Neural crest cell (in vitro differentiated cells): ENCODE results near the gene PIAS1. TPM values are rescaled to one million over a fixed set of nuclear protein-coding genes. Genes with fewer than 3 reads are reported as not detected.

ENCODE experiments used
- DNase-seq: peaks from one replicate; pipeline ENCODE4 v3.0.0; 2021; ENCODE audit warnings: low read depth, mixed read lengths, low spot score
- H3K27ac Mint-ChIP-seq: one replicate; pipeline ENCODE4 v1.8.0; 2021; ENCODE audit warnings: mild to moderate bottlenecking, mixed read lengths; ENCODE audit not compliant: unreplicated experiment
- H3K27me3 Mint-ChIP-seq: 2 replicates; pipeline ENCODE4 v1.8.0; 2021; ENCODE audit warnings: low read depth, mild to moderate bottlenecking, mixed read lengths
- H3K36me3 Mint-ChIP-seq: 2 replicates; pipeline ENCODE4 v1.8.0; 2021; ENCODE audit warnings: low read depth, mild to moderate bottlenecking, mixed read lengths
- H3K4me1 Mint-ChIP-seq: 2 replicates; pipeline ENCODE4 v1.8.0; 2021; ENCODE audit warnings: mixed read lengths
- H3K4me3 Mint-ChIP-seq: one replicate; pipeline ENCODE4 v1.8.0; 2021; ENCODE audit warnings: mild to moderate bottlenecking, mixed read lengths
- H3K9me3 Mint-ChIP-seq: 2 replicates; pipeline ENCODE4 v1.8.0; 2021; ENCODE audit warnings: mixed read lengths
- total RNA-seq: library from RNA; stranded (reverse); gene quantifications from 2 replicates; pipeline ENCODE4 v1.2.1, GENCODE V29; 2021
- TF ChIP-seq, protein P1 (sequence below): fragments of 200-600 bp; sonication (generic); conservative IDR thresholded peaks from 2 replicates; pipeline ENCODE4 v1.5.0; 2021; ENCODE audit warnings: antibody characterized with exemption, mild to moderate bottlenecking

PIAS1 gene
- total RNA-seq, 1 donor from 2014 or later, result 41.3 TPM

DNA sequence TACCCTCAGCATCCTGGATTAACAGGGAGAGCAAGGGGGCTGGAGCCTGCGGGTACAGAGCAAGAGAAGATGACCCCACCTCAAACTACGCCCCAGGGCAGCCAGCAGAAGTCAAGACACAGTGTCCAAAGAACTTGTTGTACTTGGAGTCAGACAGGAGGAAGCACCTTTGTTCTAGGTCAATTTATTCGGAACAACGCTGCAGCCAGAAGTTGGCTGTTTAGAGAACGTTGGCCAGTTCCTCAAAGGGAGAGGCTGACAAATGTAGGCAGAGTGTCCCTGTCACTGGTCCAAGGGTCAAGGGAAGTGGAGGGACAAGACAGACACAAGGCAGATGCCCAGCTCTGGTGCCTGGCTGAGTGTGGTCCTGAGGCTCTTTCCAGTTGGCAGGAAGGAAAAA, 32.1 kb upstream of the PIAS1 start:
- TF ChIP-seq, protein P1, sequence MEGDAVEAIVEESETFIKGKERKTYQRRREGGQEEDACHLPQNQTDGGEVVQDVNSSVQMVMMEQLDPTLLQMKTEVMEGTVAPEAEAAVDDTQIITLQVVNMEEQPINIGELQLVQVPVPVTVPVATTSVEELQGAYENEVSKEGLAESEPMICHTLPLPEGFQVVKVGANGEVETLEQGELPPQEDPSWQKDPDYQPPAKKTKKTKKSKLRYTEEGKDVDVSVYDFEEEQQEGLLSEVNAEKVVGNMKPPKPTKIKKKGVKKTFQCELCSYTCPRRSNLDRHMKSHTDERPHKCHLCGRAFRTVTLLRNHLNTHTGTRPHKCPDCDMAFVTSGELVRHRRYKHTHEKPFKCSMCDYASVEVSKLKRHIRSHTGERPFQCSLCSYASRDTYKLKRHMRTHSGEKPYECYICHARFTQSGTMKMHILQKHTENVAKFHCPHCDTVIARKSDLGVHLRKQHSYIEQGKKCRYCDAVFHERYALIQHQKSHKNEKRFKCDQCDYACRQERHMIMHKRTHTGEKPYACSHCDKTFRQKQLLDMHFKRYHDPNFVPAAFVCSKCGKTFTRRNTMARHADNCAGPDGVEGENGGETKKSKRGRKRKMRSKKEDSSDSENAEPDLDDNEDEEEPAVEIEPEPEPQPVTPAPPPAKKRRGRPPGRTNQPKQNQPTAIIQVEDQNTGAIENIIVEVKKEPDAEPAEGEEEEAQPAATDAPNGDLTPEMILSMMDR, result no peak
- Mint-ChIP-seq H3K27me3 (no peaks in the 10 kb centered on the region), H3K9me3 (no peaks in the 10 kb centered on the region), H3K36me3 (no peaks in the 10 kb centered on the region), H3K27ac (peak overlapping the region; percentile 62), H3K4me1 (no peaks in the 10 kb centered on the region), H3K4me3 (no peak overlapping the region)
- no peak for DNase-seq

DNA sequence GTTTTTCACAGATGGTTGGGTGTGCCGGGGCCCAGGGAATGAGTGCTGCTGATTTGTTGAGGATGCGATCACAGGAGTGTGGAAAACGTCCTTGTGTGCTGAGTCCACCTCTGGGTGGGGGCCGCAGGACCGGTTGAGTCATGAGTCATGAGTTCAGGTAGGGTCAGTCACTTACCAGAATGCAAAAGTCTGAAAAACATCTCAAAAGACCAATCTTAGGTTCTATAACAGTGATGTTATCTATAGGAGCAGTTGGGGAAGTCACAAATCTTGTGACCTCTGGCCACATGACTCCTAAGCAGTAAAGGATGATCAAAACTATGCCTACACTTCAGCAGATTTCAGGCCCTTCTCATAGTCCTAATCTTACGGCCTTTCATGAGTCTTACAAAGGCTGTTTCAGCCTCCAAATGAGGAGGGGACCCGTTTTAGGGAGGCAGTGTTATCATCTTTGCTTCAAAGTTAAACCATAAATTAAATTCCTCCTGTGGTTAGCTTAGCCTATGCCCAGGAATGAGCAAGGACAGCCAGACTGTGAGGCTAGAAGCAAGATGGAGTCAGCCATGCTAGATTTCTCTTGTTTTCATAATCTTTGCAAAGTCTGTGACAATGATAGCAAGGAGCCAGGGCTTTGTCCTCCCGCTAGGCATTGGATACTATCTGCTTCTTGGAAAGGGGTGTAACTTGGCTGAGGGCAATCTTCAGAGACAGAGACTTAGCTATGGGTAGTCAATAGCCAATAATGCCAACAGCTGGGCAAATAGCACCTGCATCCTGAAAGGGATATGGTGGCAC, 30.6 kb upstream of the PIAS1 start:
- Mint-ChIP-seq H3K27ac (no peak overlapping the region), H3K27me3 (no peaks in the 10 kb centered on the region), H3K9me3 (no peaks in the 10 kb centered on the region), H3K36me3 (no peaks in the 10 kb centered on the region), H3K4me3 (no peak overlapping the region), H3K4me1 (no peaks in the 10 kb centered on the region)
- no peak for DNase-seq
- TF ChIP-seq, protein P1, result no peak

DNA sequence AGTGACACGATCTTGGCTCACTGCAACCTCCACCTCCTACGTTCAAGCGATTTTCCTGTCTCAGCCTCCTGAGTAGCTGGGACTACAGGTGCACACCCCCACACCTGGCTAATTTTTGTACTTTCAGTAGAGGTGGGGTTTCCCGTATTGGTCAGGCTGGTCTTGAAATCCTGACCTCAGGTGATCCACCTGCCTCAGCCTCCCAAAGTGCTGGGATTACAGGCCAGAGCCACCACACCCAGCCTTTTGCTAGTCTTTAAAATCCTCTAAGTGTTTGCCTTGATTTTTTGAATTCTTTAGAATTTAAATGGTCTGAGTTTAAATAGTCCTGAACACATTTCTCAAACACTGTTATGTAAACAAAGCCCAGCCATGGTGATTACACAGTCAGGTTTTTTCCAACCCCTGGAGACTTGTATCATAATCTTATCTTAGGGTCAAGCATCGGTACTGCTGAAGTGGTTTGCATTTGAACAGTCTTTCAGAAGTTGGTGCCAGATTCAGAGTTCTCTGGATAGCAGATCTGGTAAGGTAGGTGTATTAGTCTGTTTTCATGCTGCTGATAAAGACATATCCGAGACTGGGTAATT, 28.2 kb upstream of the PIAS1 start:
- Mint-ChIP-seq H3K4me1 (no peaks in the 10 kb centered on the region), H3K27me3 (no peaks in the 10 kb centered on the region), H3K36me3 (no peaks in the 10 kb centered on the region), H3K27ac (no peak overlapping the region), H3K9me3 (no peaks in the 10 kb centered on the region), H3K4me3 (no peak overlapping the region)
- TF ChIP-seq, protein P1, result no peak
- no peak for DNase-seq

DNA sequence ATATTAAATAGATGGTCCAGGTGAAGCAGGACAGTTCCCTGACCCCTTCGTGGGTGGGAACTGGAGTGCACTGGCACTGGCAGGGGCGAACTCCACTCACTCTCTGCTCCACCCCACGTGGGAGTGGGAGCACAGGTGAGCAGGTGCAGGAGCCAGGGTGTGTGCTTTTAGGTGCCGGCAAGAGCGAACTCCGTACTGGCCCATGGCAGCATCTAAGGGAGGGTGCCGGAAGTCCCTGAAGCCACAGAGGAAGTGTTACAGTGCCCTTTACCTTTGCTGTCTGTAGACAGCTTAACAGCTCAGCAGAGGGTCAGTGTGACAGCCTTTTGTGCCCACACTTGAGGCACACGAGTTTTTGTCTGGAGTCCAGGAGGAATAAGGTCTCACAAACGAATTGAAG, 26.7 kb upstream of the PIAS1 start:
- H3K9me3 Mint-ChIP-seq, result no peaks in the 10 kb centered on the region
- no peak overlapping the region for H3K27ac Mint-ChIP-seq
- no peak overlapping the region for H3K4me3 Mint-ChIP-seq
- no peak for DNase-seq
- H3K27me3 Mint-ChIP-seq, result no peaks in the 10 kb centered on the region
- H3K4me1 Mint-ChIP-seq, result no peaks in the 10 kb centered on the region
- H3K36me3 Mint-ChIP-seq, result no peaks in the 10 kb centered on the region
- TF ChIP-seq, protein P1, result no peak

DNA sequence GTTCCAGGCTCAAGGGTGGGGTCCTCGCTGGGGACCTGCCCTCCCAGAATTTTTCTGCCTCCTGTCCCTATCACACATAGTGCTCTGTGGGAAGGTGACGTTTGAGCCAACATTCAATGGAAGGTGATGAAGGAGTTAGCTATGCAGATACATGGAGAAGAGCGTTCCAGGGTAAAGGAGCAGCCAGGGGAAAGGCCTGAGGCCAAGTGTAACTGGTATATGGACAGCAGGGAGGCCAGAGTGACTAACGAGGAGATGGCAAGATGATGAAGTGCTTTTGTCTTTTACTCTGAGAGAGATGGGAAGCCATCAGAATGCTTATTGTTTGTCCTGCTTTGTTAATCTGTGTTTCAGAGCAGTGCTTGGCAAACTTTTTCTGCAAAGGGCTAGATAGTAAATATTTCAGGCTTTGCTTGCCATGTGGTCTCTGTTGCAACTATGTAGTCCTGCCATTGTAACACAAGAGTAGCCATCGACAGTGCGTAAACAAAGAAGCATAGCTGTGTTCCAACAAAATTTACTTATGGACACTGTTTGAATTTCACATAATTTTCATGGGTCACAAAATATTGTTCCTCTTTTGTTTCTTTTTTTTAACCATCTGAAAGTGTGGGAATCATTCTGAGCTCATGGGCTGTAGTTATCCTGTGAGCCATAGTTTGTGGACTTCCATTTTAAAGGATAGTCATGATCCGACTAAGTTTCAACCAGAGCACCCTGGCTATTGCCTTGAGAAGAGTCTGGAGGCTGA, 25.8 kb upstream of the PIAS1 start:
- Mint-ChIP-seq H3K27ac (no peak overlapping the region), H3K9me3 (no peaks in the 10 kb centered on the region), H3K36me3 (no peaks in the 10 kb centered on the region), H3K4me3 (no peak overlapping the region), H3K4me1 (no peaks in the 10 kb centered on the region), H3K27me3 (no peaks in the 10 kb centered on the region)
- no peak for DNase-seq
- TF ChIP-seq, protein P1, result no peak
